ENCODE measurements around the gene CCDC137.

CCDC137 gene

DNA sequence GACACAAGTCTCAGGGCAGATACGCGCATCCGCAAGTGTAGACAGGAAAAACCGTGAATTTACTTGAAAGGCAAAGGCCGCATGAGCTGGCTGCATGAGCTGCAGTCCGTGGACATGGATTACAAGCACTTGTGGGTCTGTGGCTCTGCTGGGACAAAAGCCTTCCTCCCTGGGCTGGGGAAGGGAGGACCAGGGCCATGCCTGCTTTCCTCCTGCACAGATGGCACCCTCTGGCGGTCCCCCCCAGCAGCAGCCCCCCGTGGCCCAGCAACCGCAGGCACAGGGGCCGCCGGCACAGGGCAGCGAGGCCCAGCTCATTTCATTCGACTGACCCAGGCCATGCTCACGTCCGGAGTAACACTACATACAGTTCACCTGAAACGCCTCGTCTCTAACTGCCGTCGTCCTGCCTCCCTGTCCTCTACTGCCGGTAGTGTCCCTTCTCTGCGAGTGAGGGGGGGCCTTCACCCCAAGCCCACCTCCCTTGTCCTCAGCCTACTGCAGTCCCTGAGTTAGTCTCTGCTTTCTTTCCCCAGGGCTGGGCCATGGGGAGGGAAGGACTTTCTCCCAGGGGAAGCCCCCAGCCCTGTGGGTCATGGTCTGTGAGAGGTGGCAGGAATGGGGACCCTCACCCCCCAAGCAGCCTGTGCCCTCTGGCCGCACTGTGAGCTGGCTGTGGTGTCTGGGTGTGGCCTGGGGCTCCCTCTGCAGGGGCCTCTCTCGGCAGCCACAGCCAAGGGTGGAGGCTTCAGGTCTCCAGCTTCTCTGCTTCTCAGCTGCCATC, 34.9 kb downstream of the CCDC137 start:
- ATAC-seq = peak; percentile 25
- peak; percentile 49 for DNase-seq

DNA sequence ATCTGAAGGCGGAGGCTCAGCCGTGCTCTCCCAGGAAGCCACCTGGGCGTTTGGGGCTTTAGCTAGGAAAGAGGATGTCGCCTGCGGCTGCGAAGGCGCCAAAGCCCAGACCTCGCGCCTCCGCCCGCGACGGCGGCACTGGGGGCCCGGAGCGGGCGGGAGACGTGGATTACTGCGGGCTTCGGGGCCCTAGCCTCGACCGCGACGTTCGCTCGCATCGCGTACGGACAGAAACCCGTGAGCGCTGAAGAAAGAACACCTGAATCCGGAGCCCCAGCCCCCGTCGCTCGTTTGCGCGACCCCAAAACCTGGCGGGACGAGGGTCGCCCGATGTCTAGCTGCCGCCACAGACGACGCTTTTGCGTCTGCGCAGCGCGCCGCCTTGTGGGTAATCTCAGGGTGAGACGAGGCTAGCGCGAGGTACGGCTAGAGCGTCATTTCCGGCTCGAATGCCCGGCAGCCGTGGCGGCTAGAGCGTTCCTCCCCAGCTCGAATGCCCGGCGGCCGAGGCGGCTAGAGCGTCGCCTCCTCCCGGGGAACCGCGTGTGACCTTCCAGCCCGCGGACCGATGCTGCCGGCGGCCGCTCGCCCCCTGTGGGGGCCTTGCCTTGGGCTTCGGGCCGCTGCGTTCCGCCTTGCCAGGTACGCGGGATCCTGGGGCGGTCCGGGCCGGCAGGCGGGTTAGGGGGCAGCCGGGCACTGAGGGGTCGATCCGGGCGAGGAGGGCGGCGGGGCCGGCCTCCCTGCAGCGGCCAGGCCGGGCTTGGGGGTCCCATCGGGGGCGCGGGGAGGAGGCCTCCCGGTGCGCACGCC, 36.6 kb downstream of the CCDC137 start, which contains the start of gene MRPL12:
Gene MRPL12, plus strand, starts transcription at position 434 of the 813 bp plus-strand sequence. Its CDS starts 135 bp downstream, at position 569.
- ATAC-seq = peak; percentile 86
- peak; percentile 93 for DNase-seq

DNA sequence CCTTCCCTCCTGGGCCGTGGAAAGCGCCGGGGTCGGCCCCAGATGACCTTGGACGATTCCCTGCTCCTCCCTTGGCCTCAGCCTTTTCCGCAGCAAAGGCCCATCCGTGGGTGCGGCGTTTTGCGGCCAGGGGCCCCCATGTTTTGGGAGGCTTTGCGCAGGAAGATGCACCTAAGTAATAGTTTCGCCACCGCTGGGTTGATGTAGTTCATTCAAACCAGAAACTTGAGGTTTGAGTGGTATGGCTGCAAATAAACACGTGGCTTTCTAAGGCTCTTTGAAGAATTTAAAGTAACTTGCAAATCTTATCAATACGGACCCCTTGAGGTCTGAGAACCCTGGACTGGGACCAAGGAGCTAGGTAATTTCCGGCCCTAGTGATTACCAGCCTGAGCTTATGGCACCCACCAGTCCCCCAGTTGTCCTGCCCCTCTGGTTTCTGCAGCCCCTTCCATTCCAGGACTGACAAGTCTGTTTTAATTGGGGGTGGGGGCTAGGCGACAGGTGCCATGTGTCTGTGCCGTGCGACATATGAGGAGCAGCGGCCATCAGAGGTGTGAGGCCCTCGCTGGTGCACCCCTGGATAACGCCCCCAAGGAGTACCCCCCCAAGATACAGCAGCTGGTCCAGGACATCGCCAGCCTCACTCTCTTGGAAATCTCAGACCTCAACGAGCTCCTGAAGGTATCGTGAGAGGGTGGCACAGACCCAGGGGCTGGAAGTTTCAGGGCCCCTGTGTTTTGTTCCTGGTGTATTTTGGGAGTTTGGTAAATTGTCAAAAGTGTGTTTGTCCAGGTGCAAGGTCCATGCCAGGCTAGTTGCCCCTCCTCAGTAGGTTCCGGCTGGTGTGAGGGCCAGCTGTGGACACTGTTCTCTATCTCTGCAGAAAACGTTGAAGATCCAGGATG, 37.5 kb downstream of the CCDC137 start:
- ATAC-seq (no peak), DNase-seq (no peak)

DNA sequence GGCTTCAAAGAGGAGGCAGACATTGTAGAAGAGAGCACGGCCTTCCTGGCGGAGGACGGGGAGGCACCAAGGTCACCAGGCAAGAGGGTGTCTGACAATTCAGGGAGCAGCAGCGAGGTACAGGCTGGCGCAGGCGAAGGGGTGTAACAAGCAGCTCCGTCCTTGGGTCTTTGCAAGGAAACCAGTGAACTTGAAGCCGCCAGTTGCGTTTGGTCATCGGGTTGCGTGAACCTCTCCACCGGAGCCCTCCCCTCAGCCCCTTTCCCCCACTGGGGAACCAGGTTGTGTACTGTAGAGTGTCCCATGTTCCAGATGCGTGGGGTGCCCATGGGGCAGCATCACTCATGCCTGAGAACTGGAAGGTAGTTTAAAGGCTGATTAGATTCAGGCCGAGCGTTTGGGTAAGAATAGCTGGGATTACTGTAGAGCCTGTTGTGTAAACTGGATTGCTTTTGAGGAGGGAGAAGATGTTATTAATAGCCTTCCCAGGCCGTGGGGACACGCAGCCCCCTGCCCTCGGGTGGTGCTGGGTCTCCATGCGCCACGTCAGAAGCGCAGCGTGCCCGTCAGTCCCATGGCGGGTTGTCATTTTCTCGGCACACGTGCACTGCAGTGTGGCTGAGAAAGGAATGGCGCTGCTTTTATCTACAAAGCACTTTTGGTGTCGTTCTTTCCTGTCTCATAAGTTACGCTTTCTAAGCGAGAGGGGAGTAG, 39.1 kb downstream of the CCDC137 start:
- DNase-seq = no peak
- ATAC-seq = no peak

DNA sequence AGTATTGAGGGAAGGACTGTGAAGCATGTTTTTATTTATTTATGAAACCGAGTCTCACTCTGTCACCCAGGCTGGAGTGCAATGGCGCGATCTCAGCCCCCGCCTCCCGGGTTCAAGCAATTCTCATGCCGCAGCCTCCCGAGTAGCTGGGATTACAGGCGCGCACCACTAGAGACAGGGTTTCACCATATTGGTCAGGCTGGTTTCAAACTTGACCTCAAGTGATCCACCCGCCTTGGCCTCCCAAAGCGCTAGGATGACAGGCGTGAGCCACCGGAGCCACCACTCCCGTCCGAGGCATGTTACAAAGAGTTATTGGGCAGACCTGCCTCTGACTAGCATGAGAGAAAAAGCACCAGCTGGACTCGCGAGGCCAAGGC, 39.7 kb downstream of the CCDC137 start:
- no peak for DNase-seq
- no peak for ATAC-seq

DNA sequence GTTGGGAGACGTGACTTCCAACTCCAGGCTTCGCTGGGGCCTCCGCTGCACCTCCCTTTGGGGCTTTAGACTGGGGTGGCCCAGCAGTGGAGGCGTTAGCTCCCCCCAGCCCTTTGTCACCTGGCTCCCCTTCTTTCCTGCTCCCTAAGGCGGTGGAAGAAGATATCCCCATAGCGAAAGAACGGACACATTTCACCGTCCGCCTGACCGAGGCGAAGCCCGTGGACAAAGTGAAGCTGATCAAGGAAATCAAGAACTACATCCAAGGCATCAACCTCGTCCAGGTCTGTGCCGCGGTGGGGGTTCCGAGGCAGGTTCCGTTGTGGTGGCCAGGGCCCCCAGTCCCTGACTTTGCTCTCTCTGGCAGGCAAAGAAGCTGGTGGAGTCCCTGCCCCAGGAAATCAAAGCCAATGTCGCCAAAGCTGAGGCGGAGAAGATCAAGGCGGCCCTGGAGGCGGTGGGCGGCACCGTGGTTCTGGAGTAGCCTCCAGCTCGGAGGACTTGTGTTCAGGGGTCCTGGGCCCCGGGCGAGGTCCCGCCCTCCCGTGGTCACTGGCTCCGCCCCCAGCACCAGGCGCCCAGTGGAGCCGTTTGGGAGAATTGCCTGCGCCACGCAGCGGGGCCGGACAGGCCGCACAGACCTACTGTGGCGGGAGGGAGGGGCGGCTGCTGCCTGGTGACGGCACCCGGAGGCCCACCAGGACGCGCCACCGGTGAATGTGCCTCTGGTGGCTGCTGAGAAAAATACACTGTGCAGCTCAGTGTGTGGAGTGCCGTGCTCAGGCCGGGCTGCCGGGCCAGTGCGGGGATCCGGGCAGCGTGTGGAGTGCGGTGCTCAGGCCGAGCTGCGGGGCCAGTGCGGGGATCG, 40.5 kb downstream of the CCDC137 start:
- DNase-seq = no peak
- no peak for ATAC-seq

DNA sequence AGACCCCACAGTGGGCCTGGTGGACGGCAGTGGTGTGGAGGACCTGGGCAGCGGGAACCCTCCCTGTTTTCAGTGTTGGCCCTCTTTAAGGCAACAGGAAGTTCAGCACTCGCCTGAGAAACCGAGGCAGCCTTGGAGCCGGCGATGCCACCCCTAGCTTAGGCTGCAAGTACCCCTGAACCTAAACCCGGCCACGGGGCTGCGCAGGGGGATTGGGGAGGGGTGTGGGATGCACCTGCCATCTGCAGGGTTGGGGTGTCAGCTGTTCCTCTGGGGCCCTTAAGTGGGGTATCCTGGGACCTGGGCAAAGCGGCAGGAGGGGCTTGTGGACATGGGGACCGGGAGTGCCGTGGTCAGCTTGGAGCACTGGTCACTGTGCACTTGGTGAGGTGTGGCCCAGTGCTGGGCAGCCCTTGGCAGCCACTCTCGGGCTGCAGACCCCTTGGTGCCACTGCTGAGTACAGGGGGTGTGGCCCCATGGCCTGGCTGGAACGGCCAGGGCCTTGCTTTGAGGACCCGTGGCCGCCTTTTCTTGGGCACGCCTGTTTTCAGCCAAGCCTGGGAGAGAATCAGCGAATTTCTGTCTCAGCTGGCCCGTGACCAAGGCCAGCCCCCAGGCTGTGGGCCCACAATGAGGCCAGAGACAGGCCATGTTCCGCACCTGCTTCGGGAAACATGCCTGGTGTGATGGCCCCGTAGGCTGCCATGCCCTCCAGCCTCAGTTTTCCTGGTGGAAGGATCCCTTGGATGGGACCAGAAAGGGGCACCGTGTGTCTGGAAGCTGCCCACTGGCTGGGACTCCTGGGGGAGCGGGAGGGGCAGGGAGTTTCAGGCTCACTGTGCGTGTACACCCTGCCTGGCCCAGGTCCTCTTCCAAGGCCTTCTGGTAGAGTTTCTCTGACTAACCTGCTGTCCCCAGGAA, 41.4 kb downstream of the CCDC137 start:
- ATAC-seq (no peak), DNase-seq (no peak)

DNA sequence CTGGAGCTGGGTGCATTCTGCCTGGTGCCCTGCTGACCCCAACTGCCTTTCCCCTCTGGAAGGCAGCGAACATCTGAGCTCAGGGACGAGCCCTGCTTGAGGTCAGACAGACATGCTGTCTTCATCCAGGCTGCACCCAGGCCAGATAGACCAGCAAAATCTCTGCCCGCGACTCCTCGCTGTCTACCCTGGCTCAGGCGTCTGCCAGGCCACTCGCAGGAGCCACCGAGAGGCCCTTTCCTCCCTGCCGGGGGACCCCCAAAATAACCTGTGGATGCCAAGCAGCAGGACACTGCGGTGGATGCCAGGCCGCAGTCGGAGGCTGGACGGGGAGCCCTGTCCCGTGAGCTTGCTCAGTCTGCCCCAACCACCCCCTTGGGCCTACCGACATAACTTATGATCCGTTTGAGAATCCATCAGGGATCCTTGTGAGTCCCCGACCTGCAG, 42.2 kb downstream of the CCDC137 start:
- ATAC-seq = no peak
- no peak for DNase-seq

DNA sequence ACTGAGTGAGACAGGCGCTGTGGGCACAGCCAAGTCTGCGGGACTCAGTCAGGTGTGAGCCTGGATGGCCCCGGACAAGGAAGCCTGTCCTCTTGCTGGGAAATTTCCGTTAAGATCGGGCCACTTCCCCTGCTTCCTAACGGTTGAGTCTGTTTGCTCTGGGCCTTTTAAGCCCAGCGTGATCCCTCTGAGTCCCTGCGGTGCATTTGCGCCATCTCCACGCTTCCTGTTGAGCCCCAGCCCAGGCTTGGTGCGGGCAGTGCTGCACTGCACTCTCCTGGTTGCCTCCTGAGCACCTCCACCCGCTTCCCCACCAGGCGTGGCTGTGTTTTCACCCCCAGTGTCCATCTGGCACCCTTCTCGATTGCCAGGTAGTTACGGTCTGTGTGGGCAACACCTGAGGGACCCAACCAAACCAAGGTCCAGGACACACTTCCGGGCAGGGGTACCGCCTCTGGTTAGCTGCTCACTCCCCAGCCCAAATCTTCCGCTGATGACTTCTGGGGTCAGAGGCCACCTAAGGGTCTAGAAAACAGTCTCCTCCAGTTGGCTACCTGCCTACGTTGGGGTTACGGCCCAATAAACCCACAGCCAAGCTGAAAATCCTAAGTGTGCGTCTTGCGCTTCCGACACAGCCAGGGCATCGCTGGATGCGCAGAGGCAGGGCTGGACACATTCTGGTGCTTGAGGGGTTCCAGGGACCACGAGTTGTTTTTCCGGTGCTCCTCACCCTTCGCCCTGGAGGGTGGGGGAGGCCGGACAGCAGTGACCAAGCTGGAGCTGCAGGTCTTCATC, 44.2 kb downstream of the CCDC137 start:
- DNase-seq (peak; percentile 30), ATAC-seq (no peak)

DNA sequence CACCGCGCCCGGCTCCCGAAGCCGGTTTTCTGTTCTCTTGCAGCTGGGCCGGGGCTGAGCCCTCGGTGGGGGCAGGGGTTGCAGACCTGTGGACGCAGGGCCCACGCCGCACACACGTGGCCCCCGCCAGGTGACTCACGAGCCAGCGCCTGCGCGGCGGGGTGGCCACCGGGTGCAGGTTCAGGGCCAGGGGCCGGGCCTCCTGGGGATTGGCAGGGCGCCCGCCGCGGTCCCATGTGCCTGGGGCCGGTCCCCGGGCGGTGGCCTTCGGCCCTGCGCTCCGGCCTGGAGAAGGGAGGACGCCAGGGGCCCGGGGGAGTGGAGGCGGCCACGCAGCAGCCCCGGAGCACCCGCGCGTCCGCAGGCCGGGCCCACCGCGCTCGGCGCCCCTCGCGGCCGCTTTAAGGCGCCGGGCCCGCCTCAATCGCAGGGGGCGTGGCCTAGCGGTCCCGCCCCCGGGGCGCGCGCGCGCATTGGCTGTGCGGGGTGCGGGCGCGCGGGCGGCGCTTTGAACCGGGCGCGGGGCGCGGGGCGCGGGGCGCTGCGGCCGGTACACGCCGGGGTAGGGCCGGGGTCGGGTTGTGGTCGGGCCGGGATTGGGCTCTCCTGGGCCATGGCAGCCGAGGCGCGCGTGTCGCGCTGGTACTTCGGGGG, 45.4 kb downstream of the CCDC137 start, which contains the start of gene SLC25A10:
Gene SLC25A10, plus strand, starts transcription at position 471 of the 654 bp plus-strand sequence. Its CDS starts 143 bp downstream, at position 614.
- DNase-seq (peak; percentile 86), ATAC-seq (peak; percentile 86)

DNA sequence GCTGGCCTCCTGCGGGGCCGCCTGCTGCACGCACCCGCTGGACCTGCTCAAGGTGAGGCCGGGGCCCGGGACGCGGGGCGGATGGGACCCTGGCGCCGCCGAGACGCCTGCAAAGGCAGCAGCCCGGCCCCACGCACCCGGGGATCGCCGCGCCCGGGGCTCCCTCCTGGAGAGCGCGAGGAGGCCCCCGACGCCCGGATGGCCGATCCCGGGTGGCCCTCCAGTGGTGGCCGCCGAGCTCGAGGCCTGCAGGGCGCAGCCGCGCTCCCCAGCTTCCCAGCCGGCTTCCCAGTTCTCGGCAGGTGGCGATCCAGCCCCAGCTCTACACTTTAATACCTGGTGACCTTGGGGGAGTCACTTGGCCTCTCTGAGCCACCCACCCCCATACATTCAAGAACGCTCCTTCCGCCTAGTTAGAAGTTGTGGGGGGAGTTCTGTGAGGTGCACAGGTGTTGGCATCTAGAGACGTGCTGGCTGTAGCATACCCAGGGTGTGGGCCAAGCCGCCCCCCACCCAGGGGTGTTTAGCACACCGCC, 46.0 kb downstream of the CCDC137 start:
- DNase-seq (no peak), ATAC-seq (no peak)

DNA sequence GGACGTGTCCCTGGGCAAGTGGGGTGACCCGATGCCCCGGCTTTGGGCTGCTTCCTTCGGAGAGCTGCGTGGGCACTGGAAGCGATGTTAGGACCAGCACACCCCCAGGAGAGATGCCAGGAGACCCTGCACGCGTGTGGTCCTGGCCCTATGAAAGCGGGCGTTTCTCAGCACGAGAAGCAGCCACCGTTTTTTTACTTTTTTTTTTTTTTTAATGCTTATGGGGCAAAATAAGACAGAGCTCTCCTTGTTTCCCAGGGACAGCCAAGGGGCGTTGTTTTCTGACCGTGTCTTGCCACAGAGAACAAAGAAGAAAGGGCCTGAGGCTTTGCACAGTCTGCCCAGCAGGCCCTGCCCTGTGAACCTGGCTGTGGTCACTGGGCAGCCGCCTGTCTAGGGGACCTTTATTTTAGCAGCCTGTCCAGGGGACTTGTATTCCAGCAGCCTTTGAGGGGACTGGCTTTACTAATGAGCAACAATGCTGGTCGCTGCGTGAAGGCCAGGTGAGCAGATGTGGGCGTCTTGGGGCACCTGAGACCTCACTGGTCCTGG, 46.5 kb downstream of the CCDC137 start:
- no peak for DNase-seq
- no peak for ATAC-seq

DNA sequence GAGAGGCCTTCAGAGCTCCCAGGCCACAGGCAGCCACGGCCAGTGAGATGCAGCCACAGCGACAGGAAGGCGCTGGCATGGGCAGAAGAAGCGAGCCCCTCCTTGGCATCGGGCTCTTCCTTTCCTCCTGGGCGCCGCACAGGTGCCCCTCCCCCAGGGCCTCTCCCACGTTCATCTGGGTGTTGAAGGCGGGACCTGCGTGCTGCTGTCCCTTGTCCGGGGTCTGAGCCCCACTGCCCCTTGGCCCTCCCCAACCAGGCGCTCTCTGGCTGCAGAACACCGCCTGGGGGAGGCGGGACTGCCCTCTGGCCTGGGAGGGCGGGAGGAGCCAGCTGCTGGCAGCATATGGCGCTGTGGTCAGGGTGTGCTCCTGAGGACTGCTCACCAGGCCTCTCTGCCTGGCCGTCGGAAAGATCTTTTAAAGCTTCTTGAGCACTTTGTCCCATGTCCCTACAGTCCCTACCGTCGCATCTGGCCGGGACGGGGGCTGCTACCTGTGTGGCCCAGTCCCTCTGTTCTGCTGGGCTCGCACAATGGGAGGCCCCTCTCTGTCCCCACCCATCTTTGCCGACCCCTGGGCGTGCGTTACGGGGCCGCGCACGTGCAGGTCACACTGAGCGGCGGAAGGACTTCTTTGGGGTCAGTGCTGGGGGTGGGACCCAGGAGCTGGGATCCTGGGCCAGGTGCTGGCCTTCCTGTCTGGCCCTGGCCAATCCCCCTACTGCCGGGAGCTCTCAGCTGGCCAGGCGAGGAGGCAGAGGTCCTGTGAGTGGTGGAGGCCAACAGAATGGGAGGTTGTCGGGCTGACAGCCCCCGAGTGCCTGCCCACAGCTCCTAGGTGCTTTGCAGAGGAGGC, 47.2 kb downstream of the CCDC137 start:
- ATAC-seq (no peak), DNase-seq (no peak)

DNA sequence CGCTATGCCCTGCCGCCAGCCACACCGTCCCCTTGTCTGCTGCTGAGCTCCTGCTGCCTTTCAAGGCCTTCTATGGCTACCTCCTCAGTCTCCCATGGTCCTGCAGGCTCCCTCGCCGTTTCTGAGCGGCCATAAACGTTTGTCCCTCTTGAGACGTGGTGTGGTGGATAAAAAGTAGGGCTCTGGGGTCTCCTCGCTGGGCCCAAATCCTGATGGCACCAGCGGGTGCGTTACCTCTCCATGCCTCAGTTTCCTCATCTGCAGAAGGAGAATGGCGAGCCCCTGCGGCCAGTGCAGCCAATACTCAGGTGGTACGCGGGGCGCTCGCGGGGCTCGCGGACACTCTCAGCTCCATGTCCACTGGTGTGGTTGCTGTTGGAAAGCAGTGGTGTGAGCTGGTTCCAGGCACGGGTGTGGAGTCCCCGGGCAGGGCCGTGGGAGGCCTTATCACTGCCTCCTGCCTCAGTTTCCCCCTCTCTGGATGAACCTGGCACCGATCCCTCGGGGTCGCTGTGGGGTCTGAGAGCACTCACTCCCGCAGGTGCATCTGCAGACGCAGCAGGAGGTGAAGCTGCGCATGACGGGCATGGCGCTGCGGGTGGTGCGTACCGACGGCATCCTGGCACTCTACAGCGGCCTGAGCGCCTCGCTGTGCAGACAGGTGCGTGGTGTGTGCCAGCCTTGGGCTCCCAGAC, 48.0 kb downstream of the CCDC137 start:
- no peak for DNase-seq
- no peak for ATAC-seq

DNA sequence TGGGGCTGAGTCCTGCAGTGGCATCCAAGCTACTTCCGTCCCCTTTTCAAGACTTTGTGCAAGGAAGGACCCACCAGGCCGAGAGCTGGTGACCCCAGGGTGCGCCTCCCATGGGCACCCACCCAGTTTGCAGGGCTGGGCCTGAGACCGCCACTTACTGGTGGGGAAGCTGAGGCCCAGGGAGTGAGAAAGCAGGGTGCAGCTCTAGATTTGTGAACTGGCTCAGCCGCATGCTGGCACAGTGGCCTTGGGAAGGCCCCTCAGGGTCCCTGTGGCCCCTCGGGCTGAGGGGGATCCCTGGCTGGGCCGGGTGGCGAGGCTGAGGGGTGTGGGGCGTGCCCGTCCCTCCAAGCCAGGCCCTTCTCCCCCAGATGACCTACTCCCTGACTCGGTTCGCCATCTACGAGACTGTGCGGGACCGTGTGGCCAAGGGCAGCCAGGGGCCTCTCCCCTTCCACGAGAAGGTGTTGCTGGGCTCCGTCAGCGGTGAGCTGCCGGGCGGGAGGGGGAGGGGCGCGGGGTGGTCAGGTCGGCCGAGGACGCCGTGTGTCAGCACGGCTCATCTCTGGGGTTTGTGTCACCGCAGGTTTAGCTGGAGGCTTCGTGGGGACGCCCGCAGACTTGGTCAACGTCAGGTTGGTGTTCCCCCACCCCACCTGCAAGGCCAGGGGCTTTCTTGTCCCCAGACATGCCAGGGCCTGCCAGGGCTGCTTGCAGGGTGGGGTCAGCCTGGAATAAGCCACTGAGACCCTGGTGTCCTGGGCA, 48.8 kb downstream of the CCDC137 start:
- DNase-seq (no peak), ATAC-seq (no peak)

All from stimulated activated naive CD8-positive, alpha-beta T cell treated with anti-CD3 and anti-CD28 coated beads, Interleukin-15, Interleukin-2, amounts not matched to agents 100 U/mL and 50 U/mL, for 24 hours (primary cell).